HG03064 (cell line): ENCODE results near the gene TMUB1.

Source experiments
- ATAC-seq: cut with Tn5 transposase; IDR thresholded peaks from one replicate; pipeline ENCODE4 v1.9.1; 2021; ENCODE audit warnings: low read depth; ENCODE audit not compliant: unreplicated experiment

The TMUB1 gene

DNA sequence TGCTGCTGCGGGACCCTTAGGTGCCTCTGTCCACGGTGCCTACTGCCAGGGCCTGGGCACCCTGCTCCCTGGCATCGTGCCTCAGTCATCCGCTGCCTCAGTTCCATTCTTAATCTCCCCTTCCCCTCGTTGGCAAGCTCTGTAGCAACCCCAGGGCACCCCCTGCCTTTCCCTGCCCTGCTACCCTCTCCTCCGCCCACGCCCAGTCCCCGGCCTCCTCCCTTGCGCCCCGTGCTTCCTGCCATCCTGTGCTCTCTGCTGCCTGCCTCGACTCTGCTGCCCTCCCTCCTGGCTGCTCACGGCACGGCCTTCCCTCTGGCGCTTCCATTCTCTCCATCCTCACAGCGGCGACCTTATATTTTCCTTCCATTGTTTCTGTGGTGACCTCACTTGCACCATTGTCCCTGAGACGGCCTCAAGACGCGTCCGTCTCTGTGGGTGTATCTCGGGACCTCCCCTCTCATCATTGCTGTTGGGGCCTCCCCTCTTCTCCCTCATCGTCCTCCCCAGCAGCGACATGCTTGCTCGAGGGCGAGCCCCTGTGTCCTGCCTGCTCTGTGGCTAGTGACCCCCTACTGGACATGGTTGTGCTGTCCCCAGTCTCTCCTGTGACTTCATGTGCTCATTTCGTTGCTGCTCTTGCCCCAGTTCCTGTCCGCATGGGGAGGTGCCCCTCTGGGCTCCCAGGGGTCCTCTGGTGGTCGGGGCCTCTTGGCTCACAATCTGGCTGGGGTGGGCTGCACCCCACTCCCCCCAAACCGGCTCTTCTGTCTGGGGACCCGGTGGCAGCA, 38.3 kb upstream of the TMUB1 start:
- ATAC-seq: no peak

DNA sequence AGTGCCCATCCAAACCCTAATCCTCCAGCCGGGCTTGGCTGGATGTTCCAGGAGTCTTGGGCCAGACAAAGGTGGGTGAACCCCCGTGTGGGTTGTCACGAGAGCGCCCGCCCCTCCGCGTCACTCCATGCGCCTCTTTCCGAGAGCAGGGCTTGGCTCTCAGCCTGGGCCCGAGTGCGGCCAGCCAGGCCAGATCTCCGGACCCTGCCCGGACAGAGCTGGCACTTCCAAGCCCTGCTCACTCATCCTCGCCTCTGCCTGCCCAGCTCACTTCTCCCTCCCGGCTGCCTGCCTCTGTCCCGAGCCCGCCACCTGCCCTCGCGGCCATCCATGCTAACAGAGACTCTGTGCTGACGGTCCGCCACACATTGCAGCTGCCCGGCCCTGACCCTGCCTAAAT, 37.6 kb upstream of the TMUB1 start:
- ATAC-seq: no peak

GRCh38 chr7:151119902-151120301, 36.6 kb upstream of the TMUB1 start:
- ATAC-seq: no peak

GRCh38 chr7:151119055-151119415, 35.7 kb upstream of the TMUB1 start:
- ATAC-seq: no peak

GRCh38 chr7:151118108-151119054, 35.1 kb upstream of the TMUB1 start:
- no peak for ATAC-seq

GRCh38 chr7:151117565-151117964, 34.3 kb upstream of the TMUB1 start:
- ATAC-seq: no peak

- ATAC-seq: no peak
These were observed 33.5 kb upstream of the TMUB1 start for GRCh38 chr7:151116603-151117440.

GRCh38 chr7:151115836-151116418, 32.6 kb upstream of the TMUB1 start:
- no peak for ATAC-seq

GRCh38 chr7:151115121-151115835, 32.0 kb upstream of the TMUB1 start:
- no peak for ATAC-seq

DNA sequence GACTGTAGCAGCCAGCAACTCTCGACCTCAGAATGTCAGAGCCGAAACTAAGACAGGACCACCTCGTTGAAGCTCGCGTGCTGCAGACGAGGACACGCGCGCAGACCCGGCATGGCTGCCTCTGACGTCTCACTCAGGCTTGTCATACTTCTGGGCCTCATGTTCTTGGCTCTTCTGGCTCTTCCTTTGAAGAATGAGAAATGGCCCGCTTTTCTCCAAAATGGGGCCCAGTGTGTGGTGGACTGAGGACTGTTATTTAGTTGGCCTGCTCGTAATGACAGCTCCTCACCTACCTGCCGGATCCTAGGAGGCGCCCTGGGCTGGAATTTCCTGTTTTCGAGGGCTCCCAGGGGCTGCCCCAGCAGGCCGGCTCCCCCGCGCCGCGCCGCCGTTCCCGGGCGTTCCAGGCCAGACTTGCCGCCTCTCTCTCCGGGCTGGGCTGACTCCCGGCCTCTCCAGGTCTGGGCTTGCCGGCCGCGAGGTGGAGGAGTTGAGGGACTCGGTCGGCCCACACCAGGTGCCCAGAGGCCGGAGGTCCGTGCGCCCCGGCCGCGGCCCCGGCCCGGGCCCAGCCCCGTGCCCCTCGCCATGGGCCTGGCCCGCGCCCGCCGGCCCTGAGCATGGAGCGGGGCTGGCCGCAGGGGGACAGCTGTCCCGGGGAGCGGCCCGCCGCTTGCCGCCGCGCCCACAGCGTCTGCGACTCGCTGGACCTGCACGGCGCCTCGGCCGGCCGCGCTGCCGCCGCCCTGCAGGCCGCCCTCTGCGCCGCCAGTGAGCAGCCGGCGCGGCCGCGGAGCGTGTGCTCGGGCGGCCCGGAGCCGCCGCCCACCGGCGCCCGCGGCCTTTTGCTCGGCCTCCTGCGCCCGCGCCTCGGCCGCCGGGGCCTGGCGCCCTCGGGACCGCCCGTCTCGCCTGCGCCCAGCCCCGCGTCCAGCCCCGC, 31.1 kb upstream of the TMUB1 start:
- ATAC-seq: no peak

- ATAC-seq: no peak
These were observed 30.3 kb upstream of the TMUB1 start for GRCh38 chr7:151113344-151114150.

DNA sequence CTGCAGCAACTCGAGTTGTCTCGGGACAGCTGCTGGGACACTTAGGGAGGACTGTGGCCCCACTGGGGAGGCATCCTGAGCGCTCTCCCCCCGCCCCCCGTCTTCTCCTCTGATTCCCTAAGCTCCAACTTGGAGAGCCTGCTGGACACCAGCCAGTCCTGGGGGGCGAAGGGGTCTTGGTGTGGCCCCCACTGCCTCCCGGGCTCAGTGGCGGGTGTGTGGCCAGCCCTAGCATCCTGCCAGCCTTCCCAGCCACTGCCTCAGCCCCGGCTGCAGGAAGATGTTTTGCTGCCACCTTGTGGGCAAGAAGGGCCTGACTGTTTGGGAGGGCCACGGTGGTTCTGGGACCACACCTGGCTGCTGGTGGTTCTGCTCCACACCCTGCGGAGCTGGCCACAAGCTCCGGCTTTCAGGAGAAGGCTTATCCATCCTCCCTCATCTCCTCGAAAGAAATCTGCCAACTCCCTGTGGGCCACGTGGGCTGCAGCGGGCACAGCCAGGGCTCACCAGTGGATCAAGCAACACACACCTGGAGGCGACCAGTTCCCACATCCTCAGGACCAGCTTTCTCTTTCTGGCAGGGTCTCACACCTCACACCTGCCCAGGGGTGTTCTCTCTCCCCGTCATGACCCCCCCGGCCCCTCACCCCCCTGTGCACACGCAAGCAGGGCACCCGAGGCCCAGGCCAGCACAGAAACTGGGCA, 27.8 kb upstream of the TMUB1 start:
- ATAC-seq: peak; percentile 93

- ATAC-seq: no peak
These were observed 27.1 kb upstream of the TMUB1 start for GRCh38 chr7:151110236-151110940.

- ATAC-seq: no peak
These were observed 26.1 kb upstream of the TMUB1 start for GRCh38 chr7:151109094-151110048.

GRCh38 chr7:151107882-151108281, 24.6 kb upstream of the TMUB1 start:
- ATAC-seq: no peak
